Measurements from ENCODE around the gene PSME3.
"Not testable (repeated sequence)": the region's sequence is repeated elsewhere in the genome, so short reads cannot be mapped to it uniquely, and the experiment has no call there.

PSME3 gene

GRCh38 chr17:42850954-42851353 is 17.8 kb downstream of the PSME3 start, which contains the start of gene AOC3:
TSS of gene AOC3 (plus strand) at chr17:42851199. CDS start at chr17:42851344, 145 bp downstream.
- no peak for DNase-seq (ENCODE audit: low read depth in 2 of 2)

- not testable (repeated sequence) for DNase-seq (ENCODE audit: low read depth in 2 of 2)
Observed at GRCh38 chr17:42851371-42852240, 18.4 kb downstream of the PSME3 start.

GRCh38 chr17:42852351-42852750 is 19.2 kb downstream of the PSME3 start:
- no peak for DNase-seq (ENCODE audit: low read depth in 2 of 2)

GRCh38 chr17:42853004-42853403 is 19.8 kb downstream of the PSME3 start:
- no peak for DNase-seq (ENCODE audit: low read depth in 2 of 2)

GRCh38 chr17:42853597-42853967 is 20.4 kb downstream of the PSME3 start:
- DNase-seq (ENCODE audit: low read depth in 2 of 2), result no peak

GRCh38 chr17:42853968-42854790 is 21.0 kb downstream of the PSME3 start:
- DNase-seq (ENCODE audit: low read depth in 2 of 2), result no peak

- DNase-seq (ENCODE audit: low read depth in 2 of 2), result no peak
Observed at GRCh38 chr17:42855048-42855596, 21.9 kb downstream of the PSME3 start.

GRCh38 chr17:42856093-42856492 is 22.9 kb downstream of the PSME3 start:
- DNase-seq (ENCODE audit: low read depth in 2 of 2), result not testable (repeated sequence)

GRCh38 chr17:42856516-42856915 is 23.3 kb downstream of the PSME3 start:
- DNase-seq (ENCODE audit: low read depth in 2 of 2), result not testable (repeated sequence)

- DNase-seq (ENCODE audit: low read depth in 2 of 2), result no peak
Observed at GRCh38 chr17:42857389-42857788, 24.2 kb downstream of the PSME3 start.

- DNase-seq (ENCODE audit: low read depth in 2 of 2), result no peak
Observed at GRCh38 chr17:42865638-42866094, 32.5 kb downstream of the PSME3 start.

- DNase-seq (ENCODE audit: low read depth in 2 of 2), result no peak
Observed at GRCh38 chr17:42866216-42866615, 33.0 kb downstream of the PSME3 start.

- no peak for DNase-seq (ENCODE audit: low read depth in 2 of 2)
Observed at GRCh38 chr17:42866631-42867575, 33.7 kb downstream of the PSME3 start.

- DNase-seq (ENCODE audit: low read depth in 2 of 2), result not testable (repeated sequence)
Observed at GRCh38 chr17:42867694-42868261, 34.6 kb downstream of the PSME3 start.

GRCh38 chr17:42868338-42868737 is 35.1 kb downstream of the PSME3 start:
- DNase-seq (ENCODE audit: low read depth in 2 of 2), result no peak

GRCh38 chr17:42871647-42872046 is 38.5 kb downstream of the PSME3 start:
- no peak for DNase-seq (ENCODE audit: low read depth in 2 of 2)

- no peak for DNase-seq (ENCODE audit: low read depth in 2 of 2)
Observed at GRCh38 chr17:42872251-42872965, 39.2 kb downstream of the PSME3 start.

GRCh38 chr17:42873315-42873714 is 40.1 kb downstream of the PSME3 start:
- DNase-seq (ENCODE audit: low read depth in 2 of 2), result no peak

GRCh38 chr17:42873932-42874695 is 40.9 kb downstream of the PSME3 start:
- DNase-seq (ENCODE audit: low read depth in 2 of 2), result not testable (repeated sequence)

Data from fibroblast of skin of left quadriceps (primary cell).